ENCODE results near the gene CCDC148. TPM values are rescaled to one million over a fixed set of nuclear protein-coding genes. Genes with fewer than 3 reads are reported as not detected.
A peak's percentile ranks its signal among the peaks of the same experiment; 100 is the strongest.

CCDC148 gene
- polyA plus RNA-seq, 2 of the 4 experiments (the other 2 are of a cell fraction), result 0.41 to 0.85 TPM

DNA sequence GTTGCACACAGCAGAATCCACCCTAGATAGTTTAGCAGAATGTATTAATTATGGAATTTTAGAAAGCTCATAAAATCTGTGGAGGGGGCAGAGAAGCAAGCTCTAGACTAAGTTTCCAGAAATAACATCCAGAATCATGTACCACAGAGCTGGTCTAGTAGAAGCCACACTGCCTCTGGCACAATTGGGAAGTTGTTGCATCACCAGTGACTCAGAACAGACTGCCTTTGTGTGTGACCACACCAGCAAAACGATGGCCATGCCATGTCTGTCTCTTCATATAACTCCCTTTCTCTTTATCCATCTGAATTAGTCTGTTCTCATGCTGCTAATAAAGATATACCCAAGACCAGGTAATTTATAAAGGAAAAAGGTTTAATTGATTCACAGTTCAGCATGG, 158.9 kb downstream of the CCDC148 start (continued):
- TF ChIP-seq, protein P1, sequence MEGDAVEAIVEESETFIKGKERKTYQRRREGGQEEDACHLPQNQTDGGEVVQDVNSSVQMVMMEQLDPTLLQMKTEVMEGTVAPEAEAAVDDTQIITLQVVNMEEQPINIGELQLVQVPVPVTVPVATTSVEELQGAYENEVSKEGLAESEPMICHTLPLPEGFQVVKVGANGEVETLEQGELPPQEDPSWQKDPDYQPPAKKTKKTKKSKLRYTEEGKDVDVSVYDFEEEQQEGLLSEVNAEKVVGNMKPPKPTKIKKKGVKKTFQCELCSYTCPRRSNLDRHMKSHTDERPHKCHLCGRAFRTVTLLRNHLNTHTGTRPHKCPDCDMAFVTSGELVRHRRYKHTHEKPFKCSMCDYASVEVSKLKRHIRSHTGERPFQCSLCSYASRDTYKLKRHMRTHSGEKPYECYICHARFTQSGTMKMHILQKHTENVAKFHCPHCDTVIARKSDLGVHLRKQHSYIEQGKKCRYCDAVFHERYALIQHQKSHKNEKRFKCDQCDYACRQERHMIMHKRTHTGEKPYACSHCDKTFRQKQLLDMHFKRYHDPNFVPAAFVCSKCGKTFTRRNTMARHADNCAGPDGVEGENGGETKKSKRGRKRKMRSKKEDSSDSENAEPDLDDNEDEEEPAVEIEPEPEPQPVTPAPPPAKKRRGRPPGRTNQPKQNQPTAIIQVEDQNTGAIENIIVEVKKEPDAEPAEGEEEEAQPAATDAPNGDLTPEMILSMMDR (IDR thresholded peaks at IDR 0.05), result no peak

DNA sequence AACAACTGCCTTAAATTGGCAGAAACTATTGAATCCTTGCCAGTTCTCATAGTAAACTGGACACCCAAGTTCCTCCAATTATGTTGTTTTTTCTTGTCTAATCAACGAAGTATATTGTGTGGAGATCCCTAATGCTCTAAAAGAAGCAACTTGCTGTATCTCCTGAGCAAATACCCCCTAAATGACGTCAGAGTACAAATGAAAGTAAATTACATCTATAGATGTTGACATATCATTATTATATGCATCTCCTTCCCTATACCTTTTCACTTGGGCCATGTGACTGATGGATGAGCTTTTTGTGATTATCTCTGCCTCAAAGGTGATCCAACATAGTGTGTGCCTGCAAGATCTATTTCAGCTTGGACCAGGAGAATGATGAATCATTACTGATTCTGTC, 159.4 kb downstream of the CCDC148 start:
- H3K4me2 ChIP-seq, result no peak overlapping the region
- no peaks in the 10 kb centered on the region for H3K4me1 ChIP-seq
- H3K4me3 ChIP-seq, result no peak overlapping the region
- FAIRE-seq, result no peak
- ChIA-PET CTCF (no interaction called here), POLR2A (no interaction called here)
- no peak for TF ChIP-seq RFX5 (IDR thresholded peaks at IDR 0.05)
- no peak for TF ChIP-seq EHF (CRISPR knock-in tag; IDR thresholded peaks at IDR 0.05)
- H3K9me3 ChIP-seq, result peaks cover 6% of the 10 kb centered on the region; the same call in 1 of the 3 replicates
- WGBS (ENCODE audit: missing lambda C conversion rate), result 4% methylated on average over 2 of the region's 2 CpGs
- no peak overlapping the region for H3K27ac ChIP-seq
- 0 out of 6 replicates have a peak, but pooled peaks of 1 of the 2 experiments have one; percentile 24 for ATAC-seq
- no peak for DNase-seq (ENCODE audit: low read depth in 1 of 2, low spot score in 1 of 2)

DNA sequence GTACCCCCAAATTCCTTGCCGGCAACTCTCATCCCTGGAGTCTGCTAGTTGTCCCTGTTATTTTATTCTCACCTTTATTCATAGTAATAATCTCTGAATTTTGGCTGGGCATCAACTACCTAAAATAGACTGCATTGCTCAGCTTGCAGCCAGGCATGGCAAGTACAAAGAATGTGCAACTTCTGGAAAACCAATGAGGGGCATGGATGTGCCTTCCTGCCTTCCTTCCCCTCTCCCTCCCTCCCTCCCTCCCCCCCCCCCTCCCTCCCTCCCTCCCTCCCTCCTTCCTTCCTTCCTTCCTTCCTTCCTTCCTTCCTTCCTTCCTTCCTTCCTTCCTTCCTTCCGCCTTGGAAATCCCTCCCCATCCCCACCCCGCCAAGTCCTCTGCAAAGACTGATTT, 162.8 kb downstream of the CCDC148 start:
- H3K4me1 ChIP-seq, result no peaks in the 10 kb centered on the region
- H3K4me3 ChIP-seq, result no peak overlapping the region
- no peak overlapping the region for H3K27ac ChIP-seq
- FAIRE-seq (no peak), DNase-seq (ENCODE audit: low read depth in 1 of 2, low spot score in 1 of 2) (no peak), ATAC-seq (no peak)
- no peak overlapping the region for H3K4me2 ChIP-seq
- TF ChIP-seq, protein P1 (IDR thresholded peaks at IDR 0.05), result no peak
- TF ChIP-seq, protein P2, sequence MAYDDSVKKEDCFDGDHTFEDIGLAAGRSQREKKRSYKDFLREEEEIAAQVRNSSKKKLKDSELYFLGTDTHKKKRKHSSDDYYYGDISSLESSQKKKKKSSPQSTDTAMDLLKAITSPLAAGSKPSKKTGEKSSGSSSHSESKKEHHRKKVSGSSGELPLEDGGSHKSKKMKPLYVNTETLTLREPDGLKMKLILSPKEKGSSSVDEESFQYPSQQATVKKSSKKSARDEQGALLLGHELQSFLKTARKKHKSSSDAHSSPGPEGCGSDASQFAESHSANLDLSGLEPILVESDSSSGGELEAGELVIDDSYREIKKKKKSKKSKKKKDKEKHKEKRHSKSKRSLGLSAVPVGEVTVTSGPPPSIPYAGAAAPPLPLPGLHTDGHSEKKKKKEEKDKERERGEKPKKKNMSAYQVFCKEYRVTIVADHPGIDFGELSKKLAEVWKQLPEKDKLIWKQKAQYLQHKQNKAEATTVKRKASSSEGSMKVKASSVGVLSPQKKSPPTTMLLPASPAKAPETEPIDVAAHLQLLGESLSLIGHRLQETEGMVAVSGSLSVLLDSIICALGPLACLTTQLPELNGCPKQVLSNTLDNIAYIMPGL (CRISPR knock-in tag; IDR thresholded peaks at IDR 0.05; ENCODE audit: borderline replicate concordance), result no peak
- TF ChIP-seq RFX5 (IDR thresholded peaks at IDR 0.05), result no peak
- TF ChIP-seq POLR2AphosphoS2 (conservative IDR thresholded peaks at IDR 0.05; ENCODE audit: low read length), result no peak
- TF ChIP-seq HDAC2 (IDR thresholded peaks at IDR 0.05), result no peak
- no peak for TF ChIP-seq ZC3H11A (IDR thresholded peaks at IDR 0.05)
- TF ChIP-seq CEBPB (IDR thresholded peaks at IDR 0.05), result no peak
- no peak for TF ChIP-seq JUNB (IDR thresholded peaks at IDR 0.05)
- TF ChIP-seq CBX2 (IDR thresholded peaks at IDR 0.05; ENCODE audit: borderline replicate concordance, low read depth), result no peak
- TF ChIP-seq, protein P3, sequence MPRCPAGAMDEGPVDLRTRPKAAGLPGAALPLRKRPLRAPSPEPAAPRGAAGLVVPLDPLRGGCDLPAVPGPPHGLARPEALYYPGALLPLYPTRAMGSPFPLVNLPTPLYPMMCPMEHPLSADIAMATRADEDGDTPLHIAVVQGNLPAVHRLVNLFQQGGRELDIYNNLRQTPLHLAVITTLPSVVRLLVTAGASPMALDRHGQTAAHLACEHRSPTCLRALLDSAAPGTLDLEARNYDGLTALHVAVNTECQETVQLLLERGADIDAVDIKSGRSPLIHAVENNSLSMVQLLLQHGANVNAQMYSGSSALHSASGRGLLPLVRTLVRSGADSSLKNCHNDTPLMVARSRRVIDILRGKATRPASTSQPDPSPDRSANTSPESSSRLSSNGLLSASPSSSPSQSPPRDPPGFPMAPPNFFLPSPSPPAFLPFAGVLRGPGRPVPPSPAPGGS (IDR thresholded peaks at IDR 0.05), result no peak
- TF ChIP-seq NR3C1 (IDR thresholded peaks at IDR 0.05), result no peak
- no peak for TF ChIP-seq ZFP36 (IDR thresholded peaks at IDR 0.05; ENCODE audit: borderline replicate concordance, partially characterized antibody)
- no peak for TF ChIP-seq MAZ (IDR thresholded peaks at IDR 0.05; ENCODE audit: borderline replicate concordance, low read depth, low read length)
- ChIA-PET POLR2A (no interaction called here), CTCF (no interaction called here)
- 88% methylated on average over 3 of the region's 3 CpGs for WGBS (ENCODE audit: missing lambda C conversion rate)
- H3K9me3 ChIP-seq, result peaks cover 2% of the 10 kb centered on the region; the same call in 1 of the 3 replicates
